Breast epithelium (tissue), 3 donors: ENCODE measurements around the gene AMPD2.

Experiments used
- POLR2A ChIP-seq: fragments of 450-650 bp; IDR thresholded peaks from one replicate; pipeline ENCODE4 v1.6.1; 2016; ENCODE audit warnings: antibody characterized with exemption, mild to moderate bottlenecking, moderate library complexity
- POLR2AphosphoS5 ChIP-seq, 3 donors: sonication (generic); formaldehyde crosslinking; IDR thresholded peaks; one replicate each; pipeline ENCODE4 v1.6.1; 2017; ENCODE audit warnings: antibody characterized with exemption in 3 of 3
- TF ChIP-seq, protein P1 (sequence below), 3 donors: fragments of 450-650 bp; IDR thresholded peaks; one replicate each; pipeline ENCODE4 v1.5.1; 2016 to 2017; ENCODE audit warnings: antibody characterized with exemption in 3 of 3, mild to moderate bottlenecking in 3 of 3, moderate library complexity in 3 of 3

DNA sequence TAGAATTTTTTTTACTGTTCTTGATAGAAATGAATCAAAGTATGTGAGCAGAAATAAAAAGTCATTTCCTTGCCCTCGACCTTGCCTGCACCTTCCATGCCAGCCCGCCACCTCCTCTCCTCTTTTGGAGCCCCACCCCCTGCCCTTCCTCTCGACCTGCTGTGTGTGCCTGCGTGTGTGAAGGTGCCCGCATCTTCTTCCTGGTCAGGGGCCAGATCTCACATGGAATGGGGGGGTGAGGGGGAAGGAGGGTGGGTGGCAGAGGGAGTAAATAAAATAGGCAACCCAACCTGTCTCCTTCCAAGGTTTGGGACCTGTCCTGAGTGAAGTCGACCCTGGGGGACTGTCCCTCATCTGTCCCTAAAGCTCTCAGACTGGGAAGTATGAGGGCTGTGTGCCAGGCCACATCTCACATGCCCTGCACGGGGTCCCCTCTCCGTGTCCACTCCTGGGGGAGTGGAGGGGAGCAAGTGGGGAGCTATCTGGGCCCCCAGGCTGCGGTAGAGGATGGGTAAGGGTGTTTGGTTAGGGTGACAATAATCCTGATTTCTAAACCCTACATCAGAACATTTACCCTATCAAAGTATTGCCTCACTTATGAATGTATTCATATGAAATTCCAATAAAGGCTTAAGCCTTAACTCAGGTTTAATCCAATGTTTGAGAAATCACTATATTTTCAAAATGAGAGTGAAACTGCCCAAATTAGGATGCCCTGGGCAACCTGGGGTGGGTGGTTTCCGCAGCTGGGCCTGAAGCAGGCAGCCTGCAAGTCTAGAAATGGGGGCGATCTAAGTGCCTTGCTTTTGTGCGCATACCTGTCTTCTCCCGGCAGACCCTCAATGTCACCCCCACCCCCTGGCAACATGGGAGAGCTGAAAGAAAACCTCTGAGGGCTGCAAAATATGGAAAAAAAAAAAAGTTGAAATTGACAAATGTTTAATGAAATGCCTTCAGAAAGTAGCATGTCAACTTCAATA lies 15.4 kb downstream of the AMPD2 start:
- TF ChIP-seq, protein P1, sequence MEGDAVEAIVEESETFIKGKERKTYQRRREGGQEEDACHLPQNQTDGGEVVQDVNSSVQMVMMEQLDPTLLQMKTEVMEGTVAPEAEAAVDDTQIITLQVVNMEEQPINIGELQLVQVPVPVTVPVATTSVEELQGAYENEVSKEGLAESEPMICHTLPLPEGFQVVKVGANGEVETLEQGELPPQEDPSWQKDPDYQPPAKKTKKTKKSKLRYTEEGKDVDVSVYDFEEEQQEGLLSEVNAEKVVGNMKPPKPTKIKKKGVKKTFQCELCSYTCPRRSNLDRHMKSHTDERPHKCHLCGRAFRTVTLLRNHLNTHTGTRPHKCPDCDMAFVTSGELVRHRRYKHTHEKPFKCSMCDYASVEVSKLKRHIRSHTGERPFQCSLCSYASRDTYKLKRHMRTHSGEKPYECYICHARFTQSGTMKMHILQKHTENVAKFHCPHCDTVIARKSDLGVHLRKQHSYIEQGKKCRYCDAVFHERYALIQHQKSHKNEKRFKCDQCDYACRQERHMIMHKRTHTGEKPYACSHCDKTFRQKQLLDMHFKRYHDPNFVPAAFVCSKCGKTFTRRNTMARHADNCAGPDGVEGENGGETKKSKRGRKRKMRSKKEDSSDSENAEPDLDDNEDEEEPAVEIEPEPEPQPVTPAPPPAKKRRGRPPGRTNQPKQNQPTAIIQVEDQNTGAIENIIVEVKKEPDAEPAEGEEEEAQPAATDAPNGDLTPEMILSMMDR (IDR thresholded peaks at IDR 0.05): no peak
- no peak for TF ChIP-seq POLR2A
- TF ChIP-seq POLR2AphosphoS5 (IDR thresholded peaks at IDR 0.05): no peak
